NB4 (cell line): ENCODE results near the gene TLE6.
A peak's percentile ranks its signal among the peaks of the same experiment; 100 is the strongest.
"Not testable (repeated sequence)": the region's sequence is repeated elsewhere in the genome, so short reads cannot be mapped to it uniquely, and the experiment has no call there.

Experiments used
- DNase-seq: peaks from one replicate; pipeline ENCODE4 v3.0.0; 2010; ENCODE audit warnings: low read depth
- H3K4me3 ChIP-seq: one replicate; pipeline ENCODE4 v1.5.1; 2011; ENCODE audit warnings: mild to moderate bottlenecking, low read depth, low read length, moderate library complexity
- MYC ChIP-seq: IDR thresholded peaks from 2 replicates; pipeline ENCODE4 v1.6.1; 2011; ENCODE audit warnings: low read depth, low read length
- POLR2A ChIP-seq: IDR thresholded peaks from 2 replicates; pipeline ENCODE4 v1.6.1; 2011; ENCODE audit warnings: mild to moderate bottlenecking; ENCODE audit not compliant: insufficient read length; ENCODE audit errors: extremely low read depth
- TF ChIP-seq, protein P1 (sequence below): IDR thresholded peaks from one replicate; pipeline ENCODE4 v1.5.1; 2012; ENCODE audit warnings: low read depth, low read length
- TF ChIP-seq, protein P2 (sequence below): IDR thresholded peaks from 2 replicates; pipeline ENCODE4 v1.6.1; 2011; ENCODE audit warnings: low read depth, low read length

The TLE6 gene

DNA sequence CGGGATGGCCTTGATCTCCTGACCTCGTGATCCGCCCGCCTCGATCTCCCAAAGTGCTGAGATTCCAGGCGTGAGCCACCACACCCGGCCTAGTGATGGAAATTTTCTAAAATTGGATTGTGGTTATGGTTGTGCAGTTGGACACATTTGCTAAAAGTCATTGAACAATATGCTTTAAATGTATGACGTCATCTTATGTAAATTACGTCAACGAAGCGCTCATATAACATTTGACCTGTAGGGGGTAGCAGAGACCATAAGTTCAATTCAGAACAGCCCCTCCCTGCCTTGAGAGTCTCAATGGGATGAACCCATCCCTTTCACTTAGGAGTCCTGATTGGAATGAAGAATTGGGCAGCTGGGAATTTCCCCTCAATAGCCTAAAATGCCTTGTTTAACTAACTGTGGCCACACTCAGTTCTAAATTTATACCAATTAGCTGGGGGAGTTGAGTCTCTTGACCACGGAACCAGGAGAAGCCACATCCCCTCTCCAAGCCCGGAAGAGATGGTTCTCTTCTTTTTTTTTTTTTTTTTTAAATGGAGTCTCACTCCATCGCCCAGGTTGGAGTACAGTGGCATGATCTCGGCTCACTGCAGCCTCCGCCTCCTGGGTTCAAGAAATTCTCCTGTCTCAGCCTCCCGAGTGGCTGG is 15.2 kb upstream of the TLE6 start:
- H3K4me3 ChIP-seq = no peak overlapping the region
- TF ChIP-seq, protein P1, sequence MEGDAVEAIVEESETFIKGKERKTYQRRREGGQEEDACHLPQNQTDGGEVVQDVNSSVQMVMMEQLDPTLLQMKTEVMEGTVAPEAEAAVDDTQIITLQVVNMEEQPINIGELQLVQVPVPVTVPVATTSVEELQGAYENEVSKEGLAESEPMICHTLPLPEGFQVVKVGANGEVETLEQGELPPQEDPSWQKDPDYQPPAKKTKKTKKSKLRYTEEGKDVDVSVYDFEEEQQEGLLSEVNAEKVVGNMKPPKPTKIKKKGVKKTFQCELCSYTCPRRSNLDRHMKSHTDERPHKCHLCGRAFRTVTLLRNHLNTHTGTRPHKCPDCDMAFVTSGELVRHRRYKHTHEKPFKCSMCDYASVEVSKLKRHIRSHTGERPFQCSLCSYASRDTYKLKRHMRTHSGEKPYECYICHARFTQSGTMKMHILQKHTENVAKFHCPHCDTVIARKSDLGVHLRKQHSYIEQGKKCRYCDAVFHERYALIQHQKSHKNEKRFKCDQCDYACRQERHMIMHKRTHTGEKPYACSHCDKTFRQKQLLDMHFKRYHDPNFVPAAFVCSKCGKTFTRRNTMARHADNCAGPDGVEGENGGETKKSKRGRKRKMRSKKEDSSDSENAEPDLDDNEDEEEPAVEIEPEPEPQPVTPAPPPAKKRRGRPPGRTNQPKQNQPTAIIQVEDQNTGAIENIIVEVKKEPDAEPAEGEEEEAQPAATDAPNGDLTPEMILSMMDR = peak; percentile 36
- TF ChIP-seq POLR2A = no peak
- DNase-seq = peak; percentile 68

DNA sequence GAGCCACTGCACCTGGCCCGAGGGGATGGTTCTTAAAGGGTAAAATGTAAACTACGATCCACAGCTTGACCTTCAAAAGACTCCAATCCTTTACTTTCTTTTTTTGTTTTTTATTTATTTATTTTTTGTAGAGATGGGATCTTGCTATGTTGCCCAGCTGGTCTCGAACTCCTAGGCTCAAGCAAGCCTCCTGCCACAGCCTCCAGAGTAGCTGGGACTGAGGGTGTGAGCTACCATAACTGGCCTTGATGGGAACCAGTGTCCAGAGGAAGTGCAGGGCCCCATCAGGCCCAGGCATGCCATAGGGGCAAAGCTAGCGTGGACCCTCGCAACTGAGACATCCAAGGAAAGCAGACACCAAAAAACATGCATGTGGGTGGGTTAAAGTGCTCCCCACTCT is 14.2 kb upstream of the TLE6 start:
- TF ChIP-seq, protein P2, sequence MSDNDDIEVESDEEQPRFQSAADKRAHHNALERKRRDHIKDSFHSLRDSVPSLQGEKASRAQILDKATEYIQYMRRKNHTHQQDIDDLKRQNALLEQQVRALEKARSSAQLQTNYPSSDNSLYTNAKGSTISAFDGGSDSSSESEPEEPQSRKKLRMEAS = no peak
- TF ChIP-seq, protein P1 = no peak
- TF ChIP-seq MYC (no peak), POLR2A (no peak)
- H3K4me3 ChIP-seq = no peak overlapping the region
- DNase-seq = no peak

DNA sequence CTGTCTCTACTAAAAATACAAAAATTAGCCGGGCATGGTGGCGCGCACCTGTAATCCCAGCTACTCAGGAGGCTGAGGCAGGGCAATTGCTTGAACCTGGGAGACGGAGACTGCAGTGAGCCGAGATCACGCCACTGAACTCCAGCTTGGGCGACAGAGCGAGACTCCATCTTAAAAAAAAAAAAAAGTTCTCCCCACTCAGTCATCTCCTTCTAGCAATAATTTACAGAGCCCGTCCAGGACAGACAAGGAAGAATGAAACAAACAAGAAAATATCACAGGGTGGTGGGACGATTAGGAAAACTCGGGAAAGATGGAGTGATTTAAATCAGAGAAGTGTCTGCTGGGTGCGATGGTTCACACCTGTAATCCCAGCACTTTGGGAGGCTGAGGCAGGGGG is 13.7 kb upstream of the TLE6 start:
- not testable (repeated sequence) for DNase-seq, H3K4me3 ChIP-seq

DNA sequence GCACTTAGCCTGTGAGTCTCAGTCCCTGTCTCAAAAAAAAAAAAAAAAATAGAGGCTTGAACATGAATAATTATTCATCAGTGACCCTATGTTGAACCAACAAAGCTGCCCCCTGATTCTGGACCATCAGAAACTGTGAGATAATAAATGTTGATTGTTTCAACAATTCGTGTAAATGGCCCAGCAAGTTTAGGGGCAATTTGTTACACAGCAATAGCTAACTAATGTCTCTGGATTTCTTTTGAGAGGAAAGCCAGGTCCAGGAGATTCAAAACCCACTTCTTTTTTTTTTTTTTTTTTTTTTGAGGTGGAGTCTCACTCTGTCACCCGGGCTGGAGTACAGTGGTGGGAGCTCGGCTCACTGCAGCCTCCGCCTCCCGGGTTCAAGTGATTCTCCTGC is 12.5 kb upstream of the TLE6 start:
- TF ChIP-seq, protein P1 = no peak
- TF ChIP-seq MYC (no peak), POLR2A (no peak)
- TF ChIP-seq, protein P2 = no peak
- no peak for DNase-seq
- H3K4me3 ChIP-seq = no peak overlapping the region

DNA sequence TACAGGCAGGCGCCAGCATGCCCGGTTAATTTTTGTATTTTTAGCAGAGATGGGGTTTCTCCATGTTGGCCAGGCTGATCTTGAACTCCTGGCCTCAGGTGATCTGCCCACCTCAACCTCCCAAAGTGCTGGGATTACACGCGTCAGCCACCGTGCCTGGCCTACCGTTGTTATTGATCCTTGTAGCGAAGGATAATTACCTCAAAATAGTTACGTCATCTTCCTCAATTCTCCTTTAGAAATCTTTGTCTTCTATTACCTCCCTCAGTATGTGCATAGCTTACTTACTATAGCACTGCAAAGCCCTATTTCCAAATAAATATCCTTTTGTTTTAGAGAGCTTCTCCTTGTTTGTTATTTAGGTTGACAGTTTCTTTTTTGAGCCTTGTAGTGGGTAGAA is 9.4 kb upstream of the TLE6 start:
- no peak for DNase-seq
- TF ChIP-seq, protein P1 = no peak
- TF ChIP-seq MYC (no peak), POLR2A (no peak)
- TF ChIP-seq, protein P2 = no peak
- no peak overlapping the region for H3K4me3 ChIP-seq

DNA sequence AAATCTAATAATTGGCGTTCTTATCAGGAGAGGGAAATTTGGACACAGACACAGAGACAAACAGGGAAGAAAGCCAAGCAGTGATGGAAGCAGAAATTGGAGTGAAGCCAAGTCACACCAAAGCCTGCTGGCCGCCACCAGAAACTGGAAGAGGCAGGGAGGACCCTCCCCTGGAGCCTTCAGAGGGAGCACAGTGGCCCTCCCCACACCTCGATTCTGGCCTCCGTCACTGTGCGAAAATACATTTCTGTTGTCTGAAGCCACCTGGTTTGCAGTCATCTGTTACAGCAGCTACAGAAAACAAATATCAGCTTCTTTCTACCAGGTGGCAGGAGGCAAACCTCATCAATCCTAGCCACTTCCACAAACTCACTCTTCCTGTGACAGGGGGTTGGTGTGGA is 8.3 kb upstream of the TLE6 start:
- H3K4me3 ChIP-seq = no peak overlapping the region
- TF ChIP-seq POLR2A (no peak), MYC (no peak)
- TF ChIP-seq, protein P1 = no peak
- TF ChIP-seq, protein P2 = no peak
- no peak for DNase-seq
